K562 (cell line): Measurements from ENCODE around the gene HAUS6. TPM values are rescaled to one million over a fixed set of nuclear protein-coding genes. Genes with fewer than 3 reads are reported as not detected.

Experiments used
- ATF1 ChIP-seq, 2 experiments: fragments of 450-650 bp in 1 of 2; IDR thresholded peaks; 2 replicates each; pipeline ENCODE4 v1.6.1; 2016; ENCODE audit warnings: missing compliant biosample characterization in 1 of 2, missing genetic modification characterization in 1 of 2
- CBFB ChIP-seq: sonication (generic); formaldehyde crosslinking; IDR thresholded peaks from 2 replicates; pipeline ENCODE4 v1.4.0; 2020; ENCODE audit warnings: mild to moderate bottlenecking, missing genetic modification reagents
- CHD2 ChIP-seq: IDR thresholded peaks from 2 replicates; pipeline ENCODE4 v1.6.1; 2011; ENCODE audit warnings: low read depth, low read length
- CSDE1 ChIP-seq, 2 experiments: fragments of 450-650 bp; IDR thresholded peaks; 2 replicates each; pipeline ENCODE4 v1.6.1; 2016; ENCODE audit warnings: mild to moderate bottlenecking in 1 of 2
- DMBX1 ChIP-seq: fragments of 250-450 bp; sonication (Bioruptor Pico); IDR thresholded peaks from 2 replicates; pipeline ENCODE4 v1.8.0; 2022; ENCODE audit warnings: inconsistent platforms, mild to moderate bottlenecking, moderate library complexity, borderline replicate concordance
- MAFG ChIP-seq: fragments of 450-650 bp; conservative IDR thresholded peaks from 2 replicates; pipeline ENCODE4 v1.6.1; 2016; ENCODE audit warnings: missing genetic modification characterization, missing compliant biosample characterization
- PHF8 ChIP-seq: fragments of 200-600 bp; sonication (generic); IDR thresholded peaks from 2 replicates; pipeline ENCODE4 v1.6.1; 2012; ENCODE audit warnings: mixed run types, mild to moderate bottlenecking, inconsistent platforms, low read length, moderate library complexity, borderline replicate concordance
- POLR2G ChIP-seq: fragments of 200-400 bp; formaldehyde crosslinking; IDR thresholded peaks from 2 replicates; pipeline ENCODE4 v1.6.1; 2017; ENCODE audit warnings: low read depth, mild to moderate bottlenecking, antibody characterized with exemption, low read length, moderate library complexity
- PRDM10 ChIP-seq: fragments of 450-650 bp; IDR thresholded peaks from 2 replicates; pipeline ENCODE4 v1.6.1; 2018; ENCODE audit not compliant: partially characterized antibody
- TBL1XR1 ChIP-seq, 2 experiments: IDR thresholded peaks; 2 replicates each; pipeline ENCODE4 v1.6.1; 2012; ENCODE audit warnings: improper control_type of control experiment in 2 of 2, low read length in 2 of 2, mild to moderate bottlenecking in 1 of 2
- TOE1 ChIP-seq, 2 experiments: fragments of 450-650 bp in 1 of 2; sonication (generic) in 1 of 2; formaldehyde crosslinking in 1 of 2; IDR thresholded peaks; 2 replicates each; pipeline versions ENCODE4 v1.7.1 to v1.8.0; 2016 to 2022; ENCODE audit warnings: borderline replicate concordance in 2 of 2, mild to moderate bottlenecking in 2 of 2, antibody characterized with exemption in 1 of 2, inconsistent platforms in 1 of 2, low read depth in 1 of 2, missing genetic modification reagents in 1 of 2, moderate library complexity in 1 of 2
- ZKSCAN1 ChIP-seq: fragments of 150-350 bp; IDR thresholded peaks from 2 replicates; pipeline ENCODE4 v1.6.1; 2016; ENCODE audit warnings: low read depth, low read length
- polyA plus RNA-seq, 8 experiments: library from polyadenylated mRNA; depleted of rRNA in 4 of 8; stranded (reverse) in 5 of 8; unstranded in 3 of 8; fragments of >200 nt; fragmentation: Nextera tagmentation in 2 of 8; fragmentation: Illumina TruSeq in 1 of 8; extraction: Ambion mirVana in 2 of 8; extraction: Trizol in 1 of 8; gene quantifications; 2 replicates each; pipeline versions ENCODE4 v1.2.1 to v1.2.3, GENCODE V29; 2011 to 2014; ENCODE audit warnings: inconsistent platforms in 1 of 8, missing spikeins in 1 of 8
- total RNA-seq, 7 experiments: library from RNA; depleted of rRNA in 6 of 7; stranded (reverse); fragments of >200 nt in 6 of 7; fragmentation: Illumina TruSeq in 2 of 7; extraction: Trizol in 2 of 7; gene quantifications; 2 replicates each; pipeline versions ENCODE4 v1.2.1 to v1.2.3, GENCODE V29; 2011 to 2021; ENCODE audit warnings: low replicate concordance in 1 of 7
- TF ChIP-seq, protein P1 (sequence below): sonication (generic); formaldehyde crosslinking; IDR thresholded peaks from 2 replicates; pipeline ENCODE4 v1.4.0; 2020; ENCODE audit warnings: mild to moderate bottlenecking, missing genetic modification reagents
- TF ChIP-seq, protein P2 (sequence below): fragments of 250-450 bp; sonication (Bioruptor Pico); IDR thresholded peaks from 2 replicates; pipeline ENCODE4 v1.5.1; 2021; ENCODE audit warnings: mild to moderate bottlenecking
- TF ChIP-seq, protein P3 (sequence below): fragments of 450-650 bp; formaldehyde crosslinking; IDR thresholded peaks from 2 replicates; pipeline ENCODE4 v1.4.0; 2022; ENCODE audit warnings: mild to moderate bottlenecking, moderate library complexity

Gene HAUS6
- total and polyA plus RNA-seq, 9 of the 15 experiments (the other 6 are each of a cell fraction or from before 2014, with no cell fraction given), result 10.2 to 31.7 (median 23.1) TPM

DNA sequence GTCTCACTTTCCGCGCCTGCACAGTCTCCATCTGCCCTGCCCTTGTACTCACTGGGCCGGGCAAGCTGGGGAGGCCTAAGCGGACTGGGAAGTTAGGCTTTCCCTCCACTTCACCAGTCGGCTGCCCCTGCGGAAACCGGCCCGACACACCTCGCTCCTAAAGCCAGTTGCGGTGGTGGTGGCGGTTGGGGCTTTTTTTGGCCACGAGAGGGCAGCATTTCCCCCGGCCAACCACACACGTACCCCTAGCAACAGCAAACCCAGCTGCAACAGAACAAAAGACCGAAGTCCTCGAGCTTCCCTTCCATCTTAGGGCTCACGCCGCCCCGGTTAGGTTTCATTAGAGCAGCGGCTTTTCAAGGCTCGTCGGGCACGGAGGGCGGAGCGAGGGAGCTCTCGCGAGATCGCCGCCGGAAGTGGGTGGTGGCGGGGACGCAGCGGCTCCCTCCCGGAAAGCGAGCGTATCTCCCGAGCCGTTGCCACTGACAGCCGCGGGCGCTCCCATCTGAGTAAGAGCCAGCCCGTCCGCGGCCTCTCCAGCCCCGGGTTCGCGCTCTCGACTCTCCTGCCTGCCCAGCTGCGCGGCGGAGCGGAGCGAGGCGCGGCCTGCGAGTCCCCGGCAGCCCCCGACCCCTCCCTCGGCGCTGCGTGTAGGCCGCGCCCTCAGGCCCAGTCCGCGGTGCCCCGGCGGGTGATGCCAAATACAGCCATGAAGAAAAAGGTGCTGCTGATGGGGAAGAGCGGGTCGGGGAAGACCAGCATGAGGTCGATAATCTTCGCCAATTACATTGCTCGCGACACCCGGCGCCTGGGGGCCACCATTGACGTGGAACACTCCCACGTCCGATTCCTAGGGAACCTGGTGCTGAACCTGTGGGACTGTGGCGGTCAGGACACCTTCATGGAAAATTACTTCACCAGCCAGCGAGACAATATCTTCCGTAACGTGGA lies 53.5 kb downstream of the HAUS6 start, which contains the start of gene RRAGA (continued):
- TF ChIP-seq, protein P1, sequence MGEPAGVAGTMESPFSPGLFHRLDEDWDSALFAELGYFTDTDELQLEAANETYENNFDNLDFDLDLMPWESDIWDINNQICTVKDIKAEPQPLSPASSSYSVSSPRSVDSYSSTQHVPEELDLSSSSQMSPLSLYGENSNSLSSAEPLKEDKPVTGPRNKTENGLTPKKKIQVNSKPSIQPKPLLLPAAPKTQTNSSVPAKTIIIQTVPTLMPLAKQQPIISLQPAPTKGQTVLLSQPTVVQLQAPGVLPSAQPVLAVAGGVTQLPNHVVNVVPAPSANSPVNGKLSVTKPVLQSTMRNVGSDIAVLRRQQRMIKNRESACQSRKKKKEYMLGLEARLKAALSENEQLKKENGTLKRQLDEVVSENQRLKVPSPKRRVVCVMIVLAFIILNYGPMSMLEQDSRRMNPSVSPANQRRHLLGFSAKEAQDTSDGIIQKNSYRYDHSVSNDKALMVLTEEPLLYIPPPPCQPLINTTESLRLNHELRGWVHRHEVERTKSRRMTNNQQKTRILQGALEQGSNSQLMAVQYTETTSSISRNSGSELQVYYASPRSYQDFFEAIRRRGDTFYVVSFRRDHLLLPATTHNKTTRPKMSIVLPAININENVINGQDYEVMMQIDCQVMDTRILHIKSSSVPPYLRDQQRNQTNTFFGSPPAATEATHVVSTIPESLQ (CRISPR knock-in tag), result no peak
- TF ChIP-seq CSDE1 (IDR thresholded peaks at IDR 0.05) (peak in 1 of 2 experiments; percentile 91; a peak in 2 of 4 replicates), TOE1 (IDR thresholded peaks at IDR 0.05; ENCODE audit: borderline replicate concordance) (0 out of 2 replicates have a peak, but pooled peaks have one; percentile 42), TOE1 (CRISPR knock-in tag; IDR thresholded peaks at IDR 0.05; ENCODE audit: borderline replicate concordance, low read depth) (no peak), ATF1 (CRISPR knock-in tag; IDR thresholded peaks at IDR 0.05) (no peak), ATF1 (tag; IDR thresholded peaks at IDR 0.05) (peak; percentile 61), CBFB (0 out of 2 replicates have a peak, but pooled peaks have one; percentile 74), POLR2G (peak; percentile 96), ZKSCAN1 (0 out of 2 replicates have a peak, but pooled peaks have one; percentile 19), PRDM10 (peak; percentile 19), TBL1XR1 (IDR thresholded peaks at IDR 0.05; ENCODE audit: low read length in 2 of 2) (no peak), PHF8 (peak; percentile 95), CHD2 (peak; percentile 98), DMBX1 (no peak), MAFG (tag) (no peak)
- TF ChIP-seq, protein P2, sequence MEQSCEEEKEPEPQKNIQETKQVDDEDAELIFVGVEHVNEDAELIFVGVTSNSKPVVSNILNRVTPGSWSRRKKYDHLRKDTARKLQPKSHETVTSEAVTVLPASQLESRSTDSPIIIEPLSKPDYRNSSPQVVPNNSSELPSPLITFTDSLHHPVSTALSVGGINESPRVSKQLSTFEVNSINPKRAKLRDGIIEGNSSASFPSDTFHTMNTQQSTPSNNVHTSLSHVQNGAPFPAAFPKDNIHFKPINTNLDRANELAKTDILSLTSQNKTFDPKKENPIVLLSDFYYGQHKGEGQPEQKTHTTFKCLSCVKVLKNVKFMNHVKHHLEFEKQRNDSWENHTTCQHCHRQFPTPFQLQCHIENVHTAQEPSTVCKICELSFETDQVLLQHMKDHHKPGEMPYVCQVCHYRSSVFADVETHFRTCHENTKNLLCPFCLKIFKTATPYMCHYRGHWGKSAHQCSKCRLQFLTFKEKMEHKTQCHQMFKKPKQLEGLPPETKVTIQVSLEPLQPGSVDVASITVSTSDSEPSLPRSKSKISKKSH (CRISPR knock-in tag), result no peak
- TF ChIP-seq, protein P3, sequence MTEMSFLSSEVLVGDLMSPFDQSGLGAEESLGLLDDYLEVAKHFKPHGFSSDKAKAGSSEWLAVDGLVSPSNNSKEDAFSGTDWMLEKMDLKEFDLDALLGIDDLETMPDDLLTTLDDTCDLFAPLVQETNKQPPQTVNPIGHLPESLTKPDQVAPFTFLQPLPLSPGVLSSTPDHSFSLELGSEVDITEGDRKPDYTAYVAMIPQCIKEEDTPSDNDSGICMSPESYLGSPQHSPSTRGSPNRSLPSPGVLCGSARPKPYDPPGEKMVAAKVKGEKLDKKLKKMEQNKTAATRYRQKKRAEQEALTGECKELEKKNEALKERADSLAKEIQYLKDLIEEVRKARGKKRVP (CRISPR knock-in tag), result no peak
